Endothelial cell of umbilical vein (primary cell): Measurements from ENCODE around the gene FXYD7. TPM values are rescaled to one million over a fixed set of nuclear protein-coding genes. Genes with fewer than 3 reads are reported as not detected.

Experiments used
- BruUV-seq: library from RNA; stranded (reverse); fragments of 400-500 nt; replicated peaks from 2 replicates; lab custom pipeline; 2021; lab: Mats Ljungman, UMichigan
- CTCF ChIA-PET: fragments of 300-600, 350-600 bp; sonication (Branson Sonifier 250); formaldehyde crosslinking; loops from one replicate; lab custom pipeline; 2021; ENCODE audit warnings: antibody characterized with exemption, inconsistent platforms; lab: Charles Lee
- POLR2A ChIA-PET: fragments of 300-600, 350-600 bp; sonication (Branson Sonifier 250); formaldehyde crosslinking; loops from one replicate; lab custom pipeline; 2021; ENCODE audit warnings: antibody characterized with exemption, inconsistent platforms; lab: Charles Lee
- DNase-seq: peaks from one replicate; pipeline ENCODE4 v3.0.0-alpha.2; 2011; ENCODE audit warnings: low read depth, low spot score
- FAIRE-seq: peaks from 2 replicates; lab custom pipeline; 2011; peaks lifted over from hg19 to GRCh38; lab: Jason Lieb, UNC
- H2AFZ ChIP-seq: 2 replicates; pipeline ENCODE4 v1.6.0; 2012; ENCODE audit warnings: low read depth, low read length, control low read depth, inconsistent platforms
- H3K27ac ChIP-seq: 2 replicates; pipeline ENCODE4 v1.5.1; 2011; ENCODE audit warnings: low read depth, mild to moderate bottlenecking, control low read depth, low read length, moderate library complexity; ENCODE audit not compliant: insufficient read depth
- H3K27me3 ChIP-seq, 2 experiments: 2 replicates each; pipeline versions ENCODE4 v1.6.0 to v1.6.1; 2011; ENCODE audit warnings: low read length in 2 of 2, mixed read lengths in 1 of 2; ENCODE audit not compliant: control insufficient read depth in 2 of 2, insufficient read depth in 2 of 2
- H3K36me3 ChIP-seq, 2 experiments: 2 replicates in 1 of 2; 3 replicates in 1 of 2; pipeline ENCODE4 v1.5.1; 2011; ENCODE audit warnings: low read length in 2 of 2, mild to moderate bottlenecking in 1 of 2, moderate library complexity in 1 of 2; ENCODE audit not compliant: control insufficient read depth in 2 of 2, insufficient read depth in 2 of 2; ENCODE audit errors: extremely low read depth in 1 of 2
- H3K4me1 ChIP-seq: 3 replicates; pipeline ENCODE4 v1.5.1; 2011; ENCODE audit warnings: mild to moderate bottlenecking, low read length; ENCODE audit not compliant: control insufficient read depth, insufficient read depth; ENCODE audit errors: extremely low read depth
- H3K4me2 ChIP-seq: 2 replicates; pipeline ENCODE4 v1.6.1; 2011; ENCODE audit warnings: low read length, control low read depth, mixed read lengths; ENCODE audit not compliant: insufficient read depth
- H3K4me3 ChIP-seq, 3 experiments: fragments of 200-600 bp in 1 of 3; sonication (generic), shearing (Covaris generic) in 1 of 3; replicated peaks in 1 of 3; 2 replicates each; pipeline ENCODE4 v1.5.1; 2011 to 2016; ENCODE audit warnings: control low read depth in 3 of 3, low read length in 3 of 3, mild to moderate bottlenecking in 2 of 3, inconsistent platforms in 1 of 3, low read depth in 1 of 3, moderate library complexity in 1 of 3; ENCODE audit not compliant: insufficient read depth in 1 of 3
- H3K79me2 ChIP-seq: 2 replicates; pipeline ENCODE4 v1.6.0; 2012; ENCODE audit warnings: low read length, inconsistent platforms; ENCODE audit not compliant: control insufficient read depth, insufficient read depth
- H3K9ac ChIP-seq: replicated peaks from 2 replicates; pipeline ENCODE3; 2011; ENCODE audit warnings: low read length, control low read depth; ENCODE audit not compliant: insufficient read depth; ENCODE audit errors: extremely low read depth
- H3K9me1 ChIP-seq: replicated peaks from 3 replicates; pipeline ENCODE4 v1.6.0; 2011; ENCODE audit warnings: mild to moderate bottlenecking, low read length; ENCODE audit not compliant: control insufficient read depth, insufficient read depth; ENCODE audit errors: extremely low read depth
- H3K9me3 ChIP-seq: replicated peaks from 2 replicates; pipeline ENCODE4 v1.5.1; 2012; ENCODE audit warnings: low read length, inconsistent platforms; ENCODE audit not compliant: control insufficient read depth, insufficient read depth
- H4K20me1 ChIP-seq: replicated peaks from 2 replicates; pipeline ENCODE3; 2011; ENCODE audit warnings: mild to moderate bottlenecking, low read length; ENCODE audit not compliant: control insufficient read depth, insufficient read depth; ENCODE audit errors: extremely low read depth
- CTCF ChIP-seq, 2 donors: IDR thresholded peaks; 1 replicate in 1 of 2; 2 replicates in 1 of 2; pipeline ENCODE4 v1.5.1; 2011; ENCODE audit warnings: low read length in 2 of 2, mild to moderate bottlenecking in 2 of 2, moderate library complexity in 2 of 2, control low read depth in 1 of 2, inconsistent platforms in 1 of 2, low read depth in 1 of 2; ENCODE audit not compliant: insufficient read depth in 1 of 2; ENCODE audit errors: extremely low read depth in 1 of 2
- EZH2 ChIP-seq: IDR thresholded peaks from 2 replicates; pipeline ENCODE4 v1.6.1; 2012; ENCODE audit warnings: borderline replicate concordance, low read depth, mild to moderate bottlenecking, moderate library complexity, low read length, inconsistent platforms; ENCODE audit not compliant: severe bottlenecking
- FOS ChIP-seq: IDR thresholded peaks from 2 replicates; pipeline ENCODE4 v1.6.1; 2011; ENCODE audit warnings: mild to moderate bottlenecking, low read length, moderate library complexity, borderline replicate concordance; ENCODE audit not compliant: insufficient read depth
- GATA2 ChIP-seq: IDR thresholded peaks from 2 replicates; pipeline ENCODE4 v1.7.0; 2011; ENCODE audit warnings: low read depth, mild to moderate bottlenecking, moderate library complexity, mixed read lengths, low read length; ENCODE audit not compliant: insufficient read length, insufficient read depth
- JUN ChIP-seq: IDR thresholded peaks from 2 replicates; pipeline ENCODE4 v1.6.1; 2011; ENCODE audit warnings: borderline replicate concordance, low read depth; ENCODE audit not compliant: insufficient read length, insufficient read depth
- MYC ChIP-seq: IDR thresholded peaks from one replicate; pipeline ENCODE4 v1.6.1; 2011; ENCODE audit warnings: mild to moderate bottlenecking, low read depth, low read length
- POLR2A ChIP-seq: IDR thresholded peaks from 2 replicates; pipeline ENCODE4 v1.6.1; 2012; ENCODE audit warnings: low read depth, mild to moderate bottlenecking, control low read depth, low read length
- POLR2AphosphoS5 ChIP-seq: IDR thresholded peaks from 2 replicates; pipeline ENCODE4 v1.6.1; 2012; ENCODE audit warnings: low read depth, mild to moderate bottlenecking, control low read depth, low read length, moderate library complexity; ENCODE audit not compliant: insufficient read depth
- dilution Hi-C: fragments of 300-500 bp; cut with MboI; formaldehyde crosslinking; loops from one replicate; pipeline ENCODE4 v1.15.0; 2019; ENCODE audit warnings: low sequenced_read_pairs; ENCODE audit not compliant: extremely low pct_ligation_motif_present
- intact Hi-C: fragments of 100-400 bp; cut with micrococcal nuclease; formaldehyde crosslinking; loops from one replicate; pipeline ENCODE4 v1.10.0; 2022
- polyA plus RNA-seq, 4 experiments: library from polyadenylated mRNA; depleted of rRNA in 3 of 4; stranded (reverse) in 3 of 4; unstranded in 1 of 4; fragments of >200 nt; gene quantifications; 2 replicates each; pipeline versions ENCODE4 v1.2.1 to v1.2.3, GENCODE V29; 2011 to 2012; ENCODE audit warnings: missing spikeins in 1 of 4
- total RNA-seq: library from RNA; stranded (reverse); gene quantifications from 2 replicates; pipeline ENCODE4 v1.2.3, GENCODE V29; 2021
- TF ChIP-seq, protein P1 (sequence below): IDR thresholded peaks from 2 replicates; pipeline ENCODE4 v1.6.1; 2011; ENCODE audit not compliant: insufficient read depth, insufficient read length

The FXYD7 gene
- total and polyA plus RNA-seq, 2 donors (not counting 3 experiments of a cell fraction or from before 2014, with no cell fraction given) = not detected

- H3K4me3 ChIP-seq = no peak overlapping the region
- no peak for DNase-seq
- POLR2A ChIA-PET = no interaction called here
- H4K20me1 ChIP-seq = no peaks in the 10 kb centered on the region
- dilution Hi-C loops (no loop called here), intact Hi-C loops (no loop called here)
- no peak overlapping the region for H2AFZ ChIP-seq
- H3K9ac ChIP-seq = no peak overlapping the region
- FAIRE-seq = no peak
- no TSS peak for BruUV-seq
- no peaks in the 10 kb centered on the region for H3K4me1 ChIP-seq
- no peak overlapping the region for H3K4me2 ChIP-seq
- CTCF ChIA-PET = interaction anchor here (0.8 to 4.8 kb wide), 14 partner anchors 8 to 92 kb away, joined by 3 to 52 read pairs (median 12); partner anchors contain the start of genes FXYD3 and FXYD5
- no peak overlapping the region for H3K27ac ChIP-seq
- no peaks in the 10 kb centered on the region for H3K27me3 ChIP-seq
- H3K36me3 ChIP-seq = no peaks in the 10 kb centered on the region
- H3K79me2 ChIP-seq = no peaks in the 10 kb centered on the region
- TF ChIP-seq JUN (no peak), POLR2AphosphoS5 (no peak), FOS (no peak), EZH2 (no peak), CTCF (IDR thresholded peaks at IDR 0.05; ENCODE audit: extremely low read depth in 1 of 2, insufficient read depth in 1 of 2, low read depth in 1 of 2, low read length in 2 of 2) (no peak), POLR2A (no peak), GATA2 (no peak), MYC (no peak)
- TF ChIP-seq, protein P1, sequence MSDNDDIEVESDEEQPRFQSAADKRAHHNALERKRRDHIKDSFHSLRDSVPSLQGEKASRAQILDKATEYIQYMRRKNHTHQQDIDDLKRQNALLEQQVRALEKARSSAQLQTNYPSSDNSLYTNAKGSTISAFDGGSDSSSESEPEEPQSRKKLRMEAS = no peak
- no peaks in the 10 kb centered on the region for H3K9me3 ChIP-seq
- H3K9me1 ChIP-seq = no peaks in the 10 kb centered on the region
Observed at GRCh38 chr19:35136231-35136630, 6.8 kb upstream of the FXYD7 start.
